D721Med (cell line): ENCODE data around the gene CCDC88B.

Source experiments
- DNase-seq: peaks from one replicate; pipeline ENCODE4 v3.0.0; 2011; ENCODE audit warnings: low spot score; ENCODE audit not compliant: insufficient read length
- FAIRE-seq: peaks from 2 replicates; lab custom pipeline; 2011; peaks lifted over from hg19 to GRCh38; lab: Jason Lieb, UNC
- CTCF ChIP-seq: IDR thresholded peaks from 2 replicates; pipeline ENCODE4 v1.5.1; 2012; ENCODE audit warnings: mild to moderate bottlenecking, control low read depth; ENCODE audit not compliant: insufficient read depth; ENCODE audit errors: missing control alignments

CCDC88B gene

GRCh38 chr11:64299847-64300648, 40.0 kb upstream of the CCDC88B start, which contains the start of gene CATSPERZ:
Gene CATSPERZ, plus strand, starts transcription at chr11:64300358. Its CDS starts 53 bp downstream, at chr11:64300411.
- FAIRE-seq (no peak), DNase-seq (no peak)
- no peak for TF ChIP-seq CTCF

GRCh38 chr11:64303109-64304031, 36.6 kb upstream of the CCDC88B start:
- DNase-seq (no peak), FAIRE-seq (no peak)
- TF ChIP-seq CTCF = no peak

- no peak for FAIRE-seq
- no peak for TF ChIP-seq CTCF
- DNase-seq = no peak
Measured at GRCh38 chr11:64304032-64304315, 36.0 kb upstream of the CCDC88B start.

- TF ChIP-seq CTCF = peak; percentile 88
- no peak for FAIRE-seq
Measured at GRCh38 chr11:64304316-64305072, 35.5 kb upstream of the CCDC88B start.

GRCh38 chr11:64305075-64305690, 34.8 kb upstream of the CCDC88B start, which contains the start of gene ESRRA:
Gene ESRRA, plus strand, starts transcription at chr11:64305524. Its CDS starts 1,656 bp downstream, at chr11:64307180.
- FAIRE-seq (no peak), DNase-seq (peak; percentile 90)
- TF ChIP-seq CTCF = no peak

More at GRCh38 chr11:64304316-64305072, 35.5 kb upstream of the CCDC88B start:
- peak; percentile 87 for DNase-seq

GRCh38 chr11:64305691-64306562, 34.1 kb upstream of the CCDC88B start:
- TF ChIP-seq CTCF = peak; percentile 34
- no peak for FAIRE-seq
- DNase-seq = no peak
